HG03432 (cell line): ENCODE measurements around the gene FNTB.

Source experiments
- ATAC-seq: cut with Tn5 transposase; IDR thresholded peaks from one replicate; pipeline ENCODE4 v1.9.1; 2021; ENCODE audit warnings: mild to moderate bottlenecking, moderate library complexity; ENCODE audit not compliant: unreplicated experiment

The FNTB gene

GRCh38 chr14:64974563-64974962, 12.1 kb upstream of the FNTB start:
- no peak for ATAC-seq

GRCh38 chr14:64979336-64980074, 7.2 kb upstream of the FNTB start:
- no peak for ATAC-seq

- ATAC-seq = no peak
These were observed 3.0 kb upstream of the FNTB start for GRCh38 chr14:64983439-64984310.

DNA sequence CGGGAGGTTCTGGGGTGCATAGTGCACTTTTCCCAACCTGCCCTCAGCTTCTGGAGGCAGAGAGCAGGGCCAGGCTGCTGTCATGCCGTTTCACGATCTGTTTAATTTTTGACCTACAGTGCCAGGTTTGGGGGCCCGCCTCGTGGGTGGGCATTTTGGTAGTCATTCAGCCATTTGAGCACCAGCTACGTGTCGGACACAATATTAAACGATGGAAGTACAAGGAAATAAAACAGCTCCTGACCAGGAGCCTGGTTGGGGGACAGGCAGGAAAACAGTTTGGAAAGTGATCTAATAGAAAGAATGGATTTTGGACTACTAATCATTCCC, 708 bp downstream of the FNTB start:
- peak; percentile 3 for ATAC-seq

DNA sequence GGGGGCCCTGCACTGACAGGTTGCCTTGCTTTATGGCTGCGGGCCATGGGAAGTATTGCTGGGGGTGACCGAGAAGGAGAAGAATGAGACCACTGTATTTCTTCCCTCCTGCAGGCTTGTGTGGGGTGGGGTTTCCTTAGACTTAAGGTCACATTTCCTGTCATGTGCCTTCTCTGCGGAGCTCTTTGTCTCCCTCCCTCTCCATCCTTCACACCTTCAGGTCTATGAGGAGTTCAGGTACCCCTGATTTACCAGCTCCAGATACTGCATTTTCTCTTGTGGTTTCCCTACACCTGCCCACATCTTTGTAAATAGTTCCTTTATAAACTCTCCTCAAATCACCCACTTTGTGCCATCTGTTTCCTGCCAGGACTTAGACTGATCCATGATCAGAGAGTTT, 3.6 kb downstream of the FNTB start:
- ATAC-seq = no peak

DNA sequence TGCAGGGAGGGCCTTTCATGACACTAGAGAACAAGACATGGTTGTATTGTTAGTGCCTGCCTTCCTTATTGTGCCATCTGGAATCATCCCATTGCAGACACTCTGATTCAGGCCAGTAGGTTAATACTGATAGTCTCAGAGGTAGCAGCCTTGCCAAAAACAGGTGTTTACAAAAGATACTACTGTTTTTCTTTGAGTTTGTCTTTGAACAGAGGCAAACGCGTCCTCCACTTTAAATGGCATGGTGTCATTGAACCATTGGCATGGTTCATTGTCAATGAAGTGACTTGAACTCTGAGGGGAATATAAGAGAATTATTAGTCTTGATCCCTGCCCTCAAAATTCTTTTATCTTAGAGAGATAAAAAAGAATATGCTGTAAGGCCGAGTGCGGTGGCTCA, 4.2 kb downstream of the FNTB start:
- no peak for ATAC-seq

GRCh38 chr14:64992328-64992885, 5.7 kb downstream of the FNTB start:
- no peak for ATAC-seq

GRCh38 chr14:64993266-64993930, 6.7 kb downstream of the FNTB start:
- ATAC-seq = no peak

GRCh38 chr14:64994540-64994939, 7.8 kb downstream of the FNTB start:
- ATAC-seq = no peak

DNA sequence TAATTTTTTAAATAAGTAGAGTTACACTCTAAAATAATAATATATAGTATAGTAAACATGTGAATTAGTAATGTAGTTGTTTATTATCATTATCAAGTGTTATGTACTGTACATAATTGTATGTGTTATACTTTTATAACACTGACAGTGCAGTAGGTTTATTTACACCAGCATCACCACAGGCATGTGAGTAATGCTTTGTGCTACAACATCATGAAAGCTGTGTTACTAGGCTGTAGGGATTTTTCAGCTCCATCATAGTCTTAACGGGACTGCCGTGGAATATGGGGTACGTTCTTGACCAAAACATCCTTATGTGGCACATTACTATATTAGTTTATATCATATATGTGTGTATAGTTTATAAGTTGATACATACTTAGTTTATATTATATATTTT, 8.6 kb downstream of the FNTB start:
- ATAC-seq = no peak

DNA sequence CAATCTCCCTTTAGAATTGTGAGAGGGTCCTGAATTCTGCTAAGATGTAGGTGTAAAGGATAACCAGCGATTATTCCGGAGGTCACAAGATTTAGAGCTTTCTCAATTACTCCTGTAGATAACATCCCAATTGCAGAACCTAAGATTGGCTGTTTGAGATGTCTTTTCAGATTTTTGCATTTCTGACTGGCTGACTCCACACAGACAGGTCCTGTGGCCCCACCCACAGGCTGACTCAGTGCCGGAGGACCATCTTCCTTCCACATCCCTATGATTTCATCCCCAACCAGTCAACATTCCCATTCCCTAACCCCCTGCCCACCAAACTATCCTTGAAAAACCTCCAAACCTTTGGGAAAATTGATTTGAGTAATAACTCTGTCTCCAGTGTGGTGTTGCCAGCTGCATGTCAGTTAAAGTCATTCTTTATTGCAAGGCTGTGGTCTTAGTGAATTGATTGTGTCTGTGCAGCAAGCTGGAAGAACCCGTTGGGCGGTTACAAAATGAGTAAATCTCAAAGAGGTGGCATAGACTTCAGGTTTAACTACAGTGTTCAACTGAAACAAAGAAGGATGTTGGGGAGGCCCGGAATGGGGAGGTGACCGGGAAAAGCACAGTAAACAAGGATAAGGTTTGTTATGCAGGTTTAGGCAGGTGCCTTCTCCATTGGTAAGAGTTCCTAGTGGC, 10.6 kb downstream of the FNTB start:
- no peak for ATAC-seq

DNA sequence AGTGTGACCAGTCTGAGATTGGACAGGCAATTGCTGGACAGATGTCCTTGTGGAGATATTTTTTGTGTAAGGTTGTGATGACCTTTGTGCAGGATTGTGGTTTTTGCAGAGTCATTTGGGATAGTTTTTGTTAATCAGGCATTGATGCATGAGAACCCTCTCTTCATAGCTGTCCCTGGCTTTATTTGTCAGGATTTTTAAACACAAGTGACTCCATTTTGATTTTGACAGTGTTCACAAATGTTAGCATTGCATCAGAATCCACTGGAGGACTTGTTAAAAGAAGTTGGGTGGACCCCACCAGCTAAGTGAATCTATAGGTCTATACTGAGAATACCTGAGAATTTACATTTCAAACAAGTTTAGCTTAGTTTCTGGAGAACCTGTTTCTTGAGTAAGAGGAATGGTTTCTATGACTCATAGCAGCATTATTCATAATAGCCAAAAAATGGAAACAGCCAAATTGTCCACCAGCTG, 11.8 kb downstream of the FNTB start:
- ATAC-seq = no peak

- ATAC-seq = no peak
These were observed 14.3 kb downstream of the FNTB start for GRCh38 chr14:65000898-65001591.

GRCh38 chr14:65001723-65002122, 15.0 kb downstream of the FNTB start:
- ATAC-seq = no peak

DNA sequence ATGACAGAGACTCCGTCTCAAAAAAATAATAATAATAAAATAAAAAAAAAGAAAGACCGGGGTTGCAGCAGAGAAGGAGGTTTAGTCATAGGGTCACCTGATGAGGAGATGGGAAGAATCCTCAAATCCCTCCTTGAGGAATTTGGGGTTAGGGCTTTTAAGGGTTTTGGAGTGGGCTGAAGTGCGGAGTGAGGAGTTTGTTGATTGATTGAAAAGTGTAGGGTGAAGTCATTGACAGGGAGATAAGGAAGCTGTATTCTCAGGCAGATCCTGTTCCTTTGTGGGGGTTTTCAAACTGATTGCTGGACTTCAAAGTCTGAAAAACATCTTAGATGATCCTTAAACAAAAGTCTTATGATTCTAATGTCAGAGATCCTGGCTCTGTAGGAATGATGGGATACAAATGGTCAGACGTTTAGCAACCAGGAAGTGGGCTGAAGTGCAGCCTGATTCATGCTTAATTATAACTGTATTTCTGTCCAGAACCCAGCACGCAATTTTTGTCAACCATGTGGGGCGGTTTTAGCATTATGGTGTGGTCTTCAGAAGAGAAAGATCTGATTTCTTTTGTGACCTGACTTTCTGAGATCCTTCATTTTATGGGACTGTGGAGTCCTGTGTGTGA, 16.0 kb downstream of the FNTB start:
- no peak for ATAC-seq

- ATAC-seq = peak; percentile 71
These were observed 16.7 kb downstream of the FNTB start for GRCh38 chr14:65003394-65003793.

DNA sequence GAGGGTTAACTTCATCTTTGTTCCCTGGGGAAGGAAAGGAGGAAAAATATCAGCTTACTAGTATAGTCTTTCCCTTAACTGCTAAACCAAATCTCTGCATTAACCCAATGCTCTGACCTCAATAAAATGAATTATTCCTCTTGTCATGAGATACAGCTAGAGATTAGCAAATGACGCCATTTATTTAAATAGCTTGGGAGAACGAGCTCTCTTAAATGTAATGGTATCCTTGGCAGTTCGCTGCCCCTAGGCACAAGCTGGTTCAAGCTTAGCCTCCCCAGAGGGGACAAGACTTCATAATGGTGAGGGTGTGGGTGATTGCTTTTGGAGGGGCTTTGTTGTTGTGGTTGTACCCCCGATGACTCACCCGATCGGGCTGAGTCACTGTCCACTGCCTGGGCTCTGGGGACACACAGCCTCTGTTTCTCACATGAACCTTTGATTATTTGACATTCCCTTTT, 19.6 kb downstream of the FNTB start:
- ATAC-seq = no peak

DNA sequence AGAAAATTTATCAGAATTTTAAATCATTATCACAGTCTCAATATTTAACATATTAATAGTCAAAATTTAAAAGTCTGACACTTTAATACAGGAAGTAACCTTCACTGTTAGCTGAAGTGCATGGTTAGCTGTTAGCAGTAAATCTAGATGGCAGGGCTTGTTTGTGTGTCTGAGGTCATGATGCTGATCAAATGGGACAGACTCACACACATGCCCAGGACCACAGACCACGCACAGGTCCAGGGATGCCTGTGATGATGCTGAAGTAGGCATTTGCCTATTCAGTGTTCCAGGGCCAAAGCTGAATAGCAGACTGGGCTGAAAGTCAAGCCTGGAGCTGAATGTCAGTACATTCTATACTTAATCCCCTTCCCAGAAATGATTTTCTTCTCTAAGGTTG, 20.5 kb downstream of the FNTB start:
- no peak for ATAC-seq

DNA sequence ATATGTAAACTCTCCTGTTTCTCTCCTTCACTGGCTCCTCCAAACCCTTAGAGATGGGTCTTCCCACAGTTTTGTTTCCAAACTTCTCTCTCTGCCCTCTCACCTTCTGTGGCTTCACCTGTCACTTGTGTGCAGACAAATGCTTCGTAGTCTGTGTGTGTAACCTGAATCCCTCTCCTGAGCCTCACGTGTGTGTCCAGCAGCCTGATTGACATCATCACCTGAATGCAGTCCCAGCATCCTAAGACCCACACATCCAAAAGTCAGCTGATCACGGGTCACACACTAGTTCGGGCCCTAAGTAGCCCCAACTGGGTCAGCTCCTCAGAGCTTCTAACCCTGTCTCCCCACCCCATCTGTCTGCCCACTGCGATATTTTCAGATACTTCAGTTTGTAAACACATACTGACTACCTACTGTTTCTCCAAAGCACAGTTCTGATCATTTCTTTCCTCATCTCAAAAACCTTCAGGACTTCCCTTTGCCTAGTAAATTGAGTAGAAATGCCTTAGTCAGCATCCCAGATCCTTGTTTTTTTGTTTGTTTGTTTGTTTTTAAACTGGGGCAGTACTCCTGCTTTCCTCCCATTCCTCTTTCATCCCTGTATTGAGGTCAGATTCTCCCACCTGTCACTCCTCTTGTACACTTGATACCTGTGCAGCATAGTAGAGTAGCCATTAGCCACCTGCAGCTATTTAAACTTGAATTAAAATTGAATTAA, 23.7 kb downstream of the FNTB start:
- no peak for ATAC-seq
